A549 (cell line): ENCODE measurements around the gene ITM2C. TPM values are rescaled to one million over a fixed set of nuclear protein-coding genes. Genes with fewer than 3 reads are reported as not detected.

ENCODE experiments used
- ATAC-seq, 2 experiments: fragments of 200-7000 bp in 1 of 2; fragments of >200 bp in 1 of 2; cut with Nextera tagmentation in 1 of 2; cut with Tn5 transposase in 1 of 2; 3 replicates each; pipeline versions ENCODE4 v1.8.0 to v1.9.1; 2018 to 2020; ENCODE audit warnings: mild to moderate bottlenecking in 1 of 2, moderate library complexity in 1 of 2
- CTCF ChIA-PET: fragments of 300-600 bp; sonication (Branson Sonifier 250); formaldehyde crosslinking; extraction: SDS; loops from one replicate; lab custom pipeline; 2021; ENCODE audit warnings: antibody characterized with exemption, inconsistent platforms; lab: Yijun Ruan, JAX
- POLR2A ChIA-PET: fragments of 350-600 bp; formaldehyde crosslinking; extraction: SDS; loops from one replicate; lab custom pipeline; 2021; ENCODE audit warnings: antibody characterized with exemption, inconsistent platforms; lab: Yijun Ruan, JAX
- DNase-seq, 2 experiments: peaks; one replicate each; pipeline versions ENCODE4 v3.0.0 to v3.0.0-alpha.2; 2011 to 2016; ENCODE audit warnings: low read depth in 1 of 2, low spot score in 1 of 2
- FAIRE-seq: peaks from 2 replicates; lab custom pipeline; 2011; peaks lifted over from hg19 to GRCh38; lab: Jason Lieb, UNC
- H3K27ac ChIP-seq, 2 experiments: fragments of >200 bp; sonication (Bioruptor Twin); formaldehyde crosslinking; 3 replicates each; pipeline ENCODE4 v1.5.1; 2016 to 2017
- H3K4me1 ChIP-seq: fragments of >200 bp; sonication (Bioruptor Twin); formaldehyde crosslinking; 3 replicates; pipeline ENCODE4 v1.6.1; 2016
- H3K4me2 ChIP-seq: fragments of >200 bp; sonication (Bioruptor Twin); formaldehyde crosslinking; 3 replicates; pipeline ENCODE4 v1.6.1; 2016
- H3K4me3 ChIP-seq: fragments of >200 bp; sonication (Bioruptor Twin); formaldehyde crosslinking; 3 replicates; pipeline ENCODE4 v1.5.1; 2016
- H3K9me3 ChIP-seq: fragments of >200 bp; sonication (Bioruptor Twin); formaldehyde crosslinking; 3 replicates; pipeline ENCODE4 v1.6.1; 2016
- BCL3 ChIP-seq: fragments of >200 bp; sonication (Bioruptor Twin); formaldehyde crosslinking; IDR thresholded peaks from 3 replicates; pipeline ENCODE4 v1.6.1; 2016
- CBX8 ChIP-seq: fragments of 200-600 bp; sonication (generic); IDR thresholded peaks from 2 replicates; pipeline ENCODE4 v1.6.1; 2016
- CHD2 ChIP-seq: fragments of 150-350 bp; IDR thresholded peaks from 2 replicates; pipeline ENCODE4 v1.6.1; 2014; ENCODE audit warnings: low read length; ENCODE audit not compliant: partially characterized antibody
- CTCF ChIP-seq: fragments of >200 bp; sonication (Bioruptor Twin); formaldehyde crosslinking; IDR thresholded peaks from 3 replicates; pipeline ENCODE4 v1.5.1; 2016
- E2F6 ChIP-seq: IDR thresholded peaks from 2 replicates; pipeline ENCODE4 v1.6.1; 2012; ENCODE audit warnings: low read depth, borderline replicate concordance
- ESRRA ChIP-seq: fragments of 150-350 bp; IDR thresholded peaks from 2 replicates; pipeline ENCODE4 v1.6.1; 2014; ENCODE audit warnings: mild to moderate bottlenecking, low read length, borderline replicate concordance
- FOSL2 ChIP-seq, 2 experiments: fragments of 450-650 bp in 1 of 2; fragments of >200 bp in 1 of 2; sonication (Bioruptor Twin) in 1 of 2; formaldehyde crosslinking; IDR thresholded peaks; 2 replicates each; pipeline versions ENCODE4 v1.5.0 to v1.6.1; 2016 to 2020; ENCODE audit warnings: mild to moderate bottlenecking in 1 of 2, moderate library complexity in 1 of 2
- FOXS1 ChIP-seq: fragments of 250-450 bp; sonication (Bioruptor Pico); IDR thresholded peaks from 2 replicates; pipeline ENCODE4 v1.5.0; 2020; ENCODE audit warnings: mild to moderate bottlenecking, moderate library complexity
- GATA3 ChIP-seq: IDR thresholded peaks from 2 replicates; pipeline ENCODE4 v1.6.1; 2012; ENCODE audit warnings: borderline replicate concordance
- HES2 ChIP-seq: fragments of >200 bp; sonication (Bioruptor Twin); formaldehyde crosslinking; IDR thresholded peaks from 2 replicates; pipeline ENCODE4 v1.6.1; 2016
- HEYL ChIP-seq: fragments of 250-450 bp; sonication (Bioruptor Pico); IDR thresholded peaks from 2 replicates; pipeline ENCODE4 v1.8.0; 2021; ENCODE audit warnings: mild to moderate bottlenecking, moderate library complexity
- HOXB13 ChIP-seq: fragments of 250-450 bp; sonication (Bioruptor Pico); IDR thresholded peaks from 2 replicates; pipeline ENCODE4 v1.5.0; 2020; ENCODE audit warnings: low read depth, mild to moderate bottlenecking, moderate library complexity
- JUNB ChIP-seq: fragments of >200 bp; sonication (Bioruptor Twin); formaldehyde crosslinking; IDR thresholded peaks from 2 replicates; pipeline ENCODE4 v1.6.1; 2016
- MAZ ChIP-seq: fragments of 150-350 bp; IDR thresholded peaks from 2 replicates; pipeline ENCODE4 v1.6.1; 2014; ENCODE audit warnings: antibody characterized with exemption, low read depth, low read length, borderline replicate concordance
- RAD21 ChIP-seq, 2 experiments: fragments of >200 bp in 1 of 2; sonication (Bioruptor Twin) in 1 of 2; formaldehyde crosslinking in 1 of 2; IDR thresholded peaks in 1 of 2; conservative IDR thresholded peaks in 1 of 2; 2 replicates in 1 of 2; 3 replicates in 1 of 2; pipeline ENCODE4 v1.6.1; 2012 to 2018; ENCODE audit warnings: inconsistent platforms in 1 of 2
- RCOR1 ChIP-seq: fragments of 150-350 bp; IDR thresholded peaks from 2 replicates; pipeline ENCODE4 v1.6.1; 2014; ENCODE audit warnings: antibody characterized with exemption, low read length, low read depth
- REST ChIP-seq: fragments of 200-600 bp; sonication (generic); IDR thresholded peaks from 2 replicates; pipeline ENCODE4 v1.6.1; 2016; ENCODE audit warnings: antibody characterized with exemption, mild to moderate bottlenecking, moderate library complexity
- RNF2 ChIP-seq: fragments of 200-600 bp; sonication (generic); IDR thresholded peaks from 2 replicates; pipeline ENCODE4 v1.6.1; 2016; ENCODE audit warnings: low read depth, mild to moderate bottlenecking, antibody characterized with exemption, moderate library complexity, borderline replicate concordance
- TFCP2L1 ChIP-seq: fragments of 250-450 bp; sonication (Bioruptor Pico); IDR thresholded peaks from 2 replicates; pipeline ENCODE4 v1.5.0; 2021; ENCODE audit warnings: mild to moderate bottlenecking
- TP53 ChIP-seq: fragments of 250-450 bp; sonication (Bioruptor Pico); IDR thresholded peaks from 2 replicates; pipeline ENCODE4 v1.5.0; 2021; ENCODE audit warnings: mild to moderate bottlenecking, moderate library complexity
- WGBS: methylation state at CpG from one replicate; pipeline ENCODE4 v1.1.6; 2017; ENCODE audit errors: missing lambda C conversion rate; 5-methylcytosine and 5-hydroxymethylcytosine counted together
- polyA plus RNA-seq, 4 experiments: library from polyadenylated mRNA; depleted of rRNA in 3 of 4; stranded (reverse); fragments of >200 nt; fragmentation: RNase III in 1 of 4; extraction: RNeasy Plus Mini Kit Qiagen cat#74134 plus additional on column Dnase treatment in 1 of 4; gene quantifications; 2 replicates in 3 of 4; 3 replicates in 1 of 4; pipeline ENCODE4 v1.2.3, GENCODE V29; 2011 to 2017

The ITM2C gene
- polyA plus RNA-seq, 2 of the 4 experiments (the other 2 are of a cell fraction) = 84.0 to 88.1 TPM

- peaks cover 6% of the 10 kb centered on the region; the same call in 1 of the 3 replicates for H3K9me3 ChIP-seq
- H3K4me2 ChIP-seq = no peak overlapping the region
- H3K4me3 ChIP-seq = no peak overlapping the region
- H3K4me1 ChIP-seq = no peaks in the 10 kb centered on the region
- no peak for TF ChIP-seq FOXS1 (CRISPR knock-in tag)
- no peak for TF ChIP-seq GATA3
- no peak for TF ChIP-seq RCOR1
- TF ChIP-seq ESRRA = no peak
- no peak for TF ChIP-seq REST
- no peak for TF ChIP-seq BCL3
- no peak for TF ChIP-seq TP53
- TF ChIP-seq HOXB13 (CRISPR knock-in tag) = no peak
- TF ChIP-seq E2F6 = no peak
- no peak for TF ChIP-seq TFCP2L1 (CRISPR knock-in tag)
- TF ChIP-seq JUNB = no peak
- TF ChIP-seq RAD21 (conservative IDR thresholded peaks at IDR 0.05 in 1 of 2, IDR thresholded peaks at IDR 0.05 in 1 of 2) = no peak
- no peak for TF ChIP-seq CTCF
- no peak overlapping the region for H3K27ac ChIP-seq
- 48% methylated on average over 6 of the region's 6 CpGs for WGBS
- DNase-seq = no peak
- FAIRE-seq = no peak
- ATAC-seq = no peak
- ChIA-PET CTCF (interaction anchor here (0.8 to 4.8 kb wide), 4 partner anchors 10 to 91 kb away, joined by 3 to 45 read pairs (median 8); no protein-coding TSS in a partner anchor), POLR2A (no interaction called here)
These were observed 31.0 kb downstream of the ITM2C start for GRCh38 chr2:230895536-230896345.

GRCh38 chr2:230896346-230897115 lies 31.8 kb downstream of the ITM2C start:
- DNase-seq (no peak), FAIRE-seq (no peak), ATAC-seq (no peak)
- H3K27ac ChIP-seq = no peak overlapping the region
- no peaks in the 10 kb centered on the region for H3K4me1 ChIP-seq
- 52% methylated on average over 19 of the region's 19 CpGs for WGBS
- H3K9me3 ChIP-seq = peaks cover 6% of the 10 kb centered on the region; the same call in 1 of the 3 replicates
- no peak for TF ChIP-seq CBX8
- no peak for TF ChIP-seq RNF2
- TF ChIP-seq E2F6 = no peak
- TF ChIP-seq HES2 = no peak
- TF ChIP-seq CTCF = no peak
- TF ChIP-seq CHD2 = no peak
- TF ChIP-seq MAZ = no peak
- TF ChIP-seq FOSL2 (IDR thresholded peaks at IDR 0.05) = no peak
- TF ChIP-seq FOSL2 (CRISPR knock-in tag; IDR thresholded peaks at IDR 0.05) = no peak
- no peak for TF ChIP-seq HEYL (CRISPR knock-in tag)
- no peak overlapping the region for H3K4me3 ChIP-seq
- CTCF ChIA-PET = interaction anchor here (0.8 to 4.8 kb wide), 7 partner anchors 10 to 156 kb away, joined by 3 to 45 read pairs (median 4); no protein-coding TSS in a partner anchor
- POLR2A ChIA-PET = no interaction called here
- H3K4me2 ChIP-seq = no peak overlapping the region
